GM10266 (cell line): Measurements from ENCODE around the gene PPID.
"Not testable (repeated sequence)": the region's sequence is repeated elsewhere in the genome, so short reads cannot be mapped to it uniquely, and the experiment has no call there.

ENCODE experiments used
- DNase-seq: peaks from one replicate; pipeline ENCODE4 v3.0.0; 2012; ENCODE audit errors: extremely low spot score
- TF ChIP-seq, protein P1 (sequence below): IDR thresholded peaks from 2 replicates; pipeline ENCODE4 v1.5.1; 2012; ENCODE audit warnings: mild to moderate bottlenecking, low read depth; ENCODE audit not compliant: control insufficient read depth, insufficient read depth; ENCODE audit errors: missing control alignments

PPID gene

DNA sequence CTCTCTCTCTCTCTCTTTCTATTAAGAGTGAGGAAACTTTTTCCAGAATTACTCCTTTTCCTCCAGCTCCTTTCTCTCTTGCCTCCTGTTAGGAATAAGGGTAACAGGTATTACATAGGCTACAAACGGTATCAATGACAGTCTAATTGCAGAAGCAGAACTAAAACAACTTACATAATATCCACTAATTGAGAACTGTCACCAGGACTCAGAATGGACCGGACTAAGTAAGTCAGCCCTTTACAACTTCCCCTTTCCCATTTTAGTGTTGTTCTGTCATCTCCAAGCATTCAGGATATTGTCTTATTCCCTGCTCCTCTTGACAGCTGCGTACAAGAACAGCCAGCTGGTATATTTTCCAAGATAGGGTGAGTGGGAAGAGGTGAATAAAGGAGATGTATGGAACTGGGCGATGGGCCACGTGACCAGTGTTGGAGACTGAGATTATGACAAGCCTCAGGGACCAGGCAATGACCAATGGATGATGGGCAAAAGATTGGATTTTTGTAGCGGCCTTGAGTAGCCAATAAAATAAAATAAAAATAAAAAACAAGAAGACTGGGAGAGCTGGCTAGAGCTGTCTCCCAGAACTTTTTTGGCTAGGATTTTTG is 43.3 kb upstream of the PPID start:
- no peak for DNase-seq
- TF ChIP-seq, protein P1, sequence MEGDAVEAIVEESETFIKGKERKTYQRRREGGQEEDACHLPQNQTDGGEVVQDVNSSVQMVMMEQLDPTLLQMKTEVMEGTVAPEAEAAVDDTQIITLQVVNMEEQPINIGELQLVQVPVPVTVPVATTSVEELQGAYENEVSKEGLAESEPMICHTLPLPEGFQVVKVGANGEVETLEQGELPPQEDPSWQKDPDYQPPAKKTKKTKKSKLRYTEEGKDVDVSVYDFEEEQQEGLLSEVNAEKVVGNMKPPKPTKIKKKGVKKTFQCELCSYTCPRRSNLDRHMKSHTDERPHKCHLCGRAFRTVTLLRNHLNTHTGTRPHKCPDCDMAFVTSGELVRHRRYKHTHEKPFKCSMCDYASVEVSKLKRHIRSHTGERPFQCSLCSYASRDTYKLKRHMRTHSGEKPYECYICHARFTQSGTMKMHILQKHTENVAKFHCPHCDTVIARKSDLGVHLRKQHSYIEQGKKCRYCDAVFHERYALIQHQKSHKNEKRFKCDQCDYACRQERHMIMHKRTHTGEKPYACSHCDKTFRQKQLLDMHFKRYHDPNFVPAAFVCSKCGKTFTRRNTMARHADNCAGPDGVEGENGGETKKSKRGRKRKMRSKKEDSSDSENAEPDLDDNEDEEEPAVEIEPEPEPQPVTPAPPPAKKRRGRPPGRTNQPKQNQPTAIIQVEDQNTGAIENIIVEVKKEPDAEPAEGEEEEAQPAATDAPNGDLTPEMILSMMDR, result no peak

DNA sequence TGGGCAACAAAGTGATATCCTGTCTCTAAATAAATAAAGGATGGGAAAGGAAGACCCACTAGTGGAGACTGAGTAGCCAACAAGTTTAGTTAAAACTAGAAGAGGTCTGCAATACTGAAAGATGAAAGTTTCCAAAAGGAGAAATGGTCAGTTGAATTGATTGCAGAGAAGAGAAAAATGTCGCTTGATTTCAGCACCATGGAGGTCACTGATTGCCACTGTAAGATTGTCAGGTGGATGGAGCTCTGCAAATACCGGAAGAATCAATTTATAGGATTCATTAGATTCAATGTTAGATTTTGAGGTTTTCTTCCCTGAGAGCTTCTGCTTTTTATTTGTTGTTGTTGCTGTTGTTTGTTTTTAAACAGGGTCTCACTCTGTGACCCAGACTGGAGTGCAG is 40.3 kb upstream of the PPID start:
- TF ChIP-seq, protein P1, result no peak
- no peak for DNase-seq

DNA sequence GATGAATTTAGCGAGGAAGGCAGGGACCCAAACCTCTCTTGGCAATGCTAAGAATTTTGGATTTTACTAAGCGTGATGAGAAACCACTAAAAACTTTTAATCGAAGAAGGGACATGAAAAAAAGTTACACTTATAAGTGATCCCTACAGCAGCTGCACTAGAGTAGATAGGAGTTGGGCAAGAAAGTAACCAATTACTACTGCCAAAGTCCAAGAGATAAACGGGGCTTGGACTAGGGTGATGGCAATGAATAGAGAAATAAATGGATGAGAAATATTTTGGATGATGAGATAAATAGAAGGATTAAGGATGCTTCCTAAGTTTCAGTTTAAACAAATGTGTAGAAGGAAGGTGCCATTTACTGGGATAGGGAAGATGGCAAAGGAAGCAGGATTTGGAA is 39.4 kb upstream of the PPID start:
- no peak for DNase-seq
- TF ChIP-seq, protein P1, result no peak

DNA sequence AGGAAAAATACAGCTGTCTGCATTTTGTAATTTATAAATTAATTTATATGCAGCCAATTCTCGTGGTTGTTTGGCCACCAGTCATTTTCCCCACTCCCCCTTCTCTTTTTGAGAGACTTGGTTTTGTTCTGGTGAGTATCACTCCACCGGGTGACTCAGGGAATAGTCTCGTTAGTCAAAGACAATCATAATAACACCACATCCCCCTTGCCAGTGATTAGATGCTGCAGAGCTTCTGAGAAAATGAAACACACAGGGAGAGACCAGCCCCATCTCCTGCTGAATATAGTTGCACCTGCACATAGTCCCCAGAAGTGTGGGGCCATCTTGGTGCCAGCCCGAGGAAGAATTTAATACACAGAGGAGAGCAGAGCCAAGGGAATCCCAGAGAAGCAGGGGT is 37.7 kb upstream of the PPID start:
- DNase-seq, result no peak
- TF ChIP-seq, protein P1, result no peak

DNA sequence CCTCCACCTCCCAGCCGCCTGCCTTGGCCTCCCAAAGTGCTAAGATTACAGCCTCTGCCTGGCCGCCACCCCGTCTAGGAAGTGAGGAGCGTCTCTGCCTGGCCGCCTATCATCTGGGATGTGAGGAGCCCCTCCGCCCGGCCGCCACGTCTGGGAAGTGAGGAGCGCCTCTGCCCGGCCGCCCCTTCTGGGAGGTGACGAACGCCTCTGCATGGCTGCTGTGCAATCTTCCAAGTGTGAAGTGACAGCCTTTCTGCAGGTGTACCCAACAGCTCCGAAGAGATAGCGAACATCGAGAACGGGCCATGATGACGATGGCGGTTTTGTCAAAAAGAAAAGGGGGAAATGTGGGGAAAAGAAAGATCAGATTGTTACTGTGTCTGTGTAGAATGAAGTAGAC is 36.3 kb upstream of the PPID start:
- not testable (repeated sequence) for DNase-seq

DNA sequence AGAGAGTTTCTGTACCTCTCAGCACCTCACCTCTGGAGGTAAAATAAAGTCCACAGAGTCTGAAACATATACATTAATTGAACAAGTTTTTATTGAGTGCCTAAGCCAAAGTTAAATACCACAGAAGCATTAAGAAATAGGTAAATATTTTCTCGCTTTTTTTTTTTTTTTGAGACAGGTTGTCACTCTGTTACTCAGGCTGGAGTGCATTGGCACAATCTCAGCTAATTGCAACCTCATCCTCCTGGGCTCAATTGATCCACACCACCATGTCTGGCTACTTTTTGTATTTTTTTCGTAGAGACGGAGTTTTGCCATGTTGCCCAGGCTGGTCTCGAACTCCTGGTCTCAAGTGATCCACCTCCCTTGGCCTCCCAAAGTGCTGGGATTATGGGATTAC is 35.5 kb upstream of the PPID start:
- TF ChIP-seq, protein P1, result no peak
- no peak for DNase-seq

DNA sequence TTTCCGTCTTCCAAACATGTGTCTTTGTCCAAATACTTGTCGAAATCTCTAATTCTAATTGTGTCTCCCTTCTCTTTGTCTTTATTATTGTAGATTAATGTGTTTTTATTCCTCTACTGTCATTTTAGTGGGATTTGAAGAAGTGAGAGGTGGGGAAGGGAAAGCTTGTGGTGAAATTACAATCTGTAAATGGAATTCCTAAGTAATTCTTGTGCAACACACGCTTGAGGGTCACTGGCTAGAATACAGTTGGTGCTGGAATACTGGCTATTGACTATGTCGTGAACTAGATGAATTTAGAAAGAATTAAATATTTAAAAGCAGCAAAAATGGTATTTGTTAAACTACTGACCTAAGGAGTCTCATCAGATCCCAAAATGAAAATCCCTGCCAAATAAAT is 34.9 kb upstream of the PPID start:
- TF ChIP-seq, protein P1, result no peak
- DNase-seq, result no peak

DNA sequence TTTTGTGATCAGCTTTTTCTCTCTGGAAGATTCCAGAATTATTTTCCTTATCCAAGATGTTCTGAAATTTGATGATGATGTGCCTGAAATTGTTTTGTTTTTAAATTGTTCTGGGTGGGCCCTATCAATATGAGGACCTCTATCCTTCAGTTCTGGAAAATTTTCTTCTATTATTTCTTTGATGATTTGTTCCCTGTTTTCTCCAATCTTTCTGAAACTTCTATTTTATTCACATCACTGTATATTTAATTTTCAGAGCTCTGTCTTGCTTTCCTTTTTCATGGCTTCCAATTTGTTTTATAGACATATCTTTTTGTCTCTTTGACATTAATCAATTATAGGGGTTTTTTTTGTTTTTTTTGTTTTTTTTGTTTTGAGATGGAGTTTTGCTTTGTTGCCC is 33.4 kb upstream of the PPID start:
- DNase-seq, result no peak
- TF ChIP-seq, protein P1, result no peak

DNA sequence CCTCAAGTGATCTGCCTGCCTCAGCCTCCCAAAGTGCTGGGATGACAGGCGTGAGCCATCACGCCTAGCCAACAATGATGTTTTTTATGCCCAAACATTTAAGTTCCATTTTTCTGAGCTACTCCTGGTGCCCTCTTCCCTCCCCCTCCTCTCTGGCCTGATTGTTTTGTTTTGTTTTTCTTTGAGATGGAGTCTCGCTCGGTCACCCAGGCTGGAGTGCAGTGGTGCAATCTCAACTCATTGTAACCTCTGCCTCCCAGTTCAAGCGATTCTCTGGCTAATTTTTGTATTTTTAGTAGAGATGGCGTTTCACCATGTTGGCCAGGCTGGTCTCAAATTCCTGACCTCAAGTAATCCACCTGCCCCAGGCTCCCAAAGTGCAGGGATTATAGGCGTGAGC is 32.6 kb upstream of the PPID start:
- not testable (repeated sequence) for DNase-seq
